Ovary (tissue), 9 donors: ENCODE data around the gene MB. TPM values are rescaled to one million over a fixed set of nuclear protein-coding genes. Genes with fewer than 3 reads are reported as not detected.

Source experiments
- DNase-seq, 5 donors: peaks; one replicate each; pipeline ENCODE4 v3.0.0-alpha.2; 2019 to 2020
- H3K27ac ChIP-seq, 2 donors: fragments of 200-600 bp; one replicate each; pipeline versions ENCODE4 v1.5.1 to v1.8.0; 2019 to 2022
- H3K27me3 ChIP-seq: fragments of 200-600 bp; one replicate; pipeline ENCODE4 v1.8.0; 2022
- H3K36me3 ChIP-seq: fragments of 200-600 bp; sonication (generic); one replicate; pipeline ENCODE4 v1.5.1; 2019
- H3K4me1 ChIP-seq: one replicate; pipeline ENCODE4 v1.8.1; 2013; ENCODE audit warnings: mild to moderate bottlenecking, moderate library complexity; ENCODE audit not compliant: insufficient read depth
- H3K4me3 ChIP-seq: fragments of 200-600 bp; sonication (generic); one replicate; pipeline ENCODE4 v1.5.1; 2017
- H3K9me3 ChIP-seq, 2 donors: fragments of 200-600 bp in 1 of 2; sonication (generic) in 1 of 2; one replicate each; pipeline versions ENCODE4 v1.5.1 to v1.8.1; 2013 to 2019; ENCODE audit warnings: mild to moderate bottlenecking in 1 of 2, moderate library complexity in 1 of 2
- CTCF ChIP-seq, 3 donors: fragments of 450-650 bp in 2 of 3; fragments of 200-600 bp in 1 of 3; IDR thresholded peaks; one replicate each; pipeline versions ENCODE4 v1.5.1 to v1.8.0; 2016 to 2022; ENCODE audit warnings: antibody characterized with exemption in 3 of 3, mild to moderate bottlenecking in 1 of 3
- EP300 ChIP-seq: sonication (generic); formaldehyde crosslinking; IDR thresholded peaks from one replicate; pipeline ENCODE4 v1.6.1; 2017; ENCODE audit warnings: antibody characterized with exemption
- POLR2A ChIP-seq: fragments of 450-650 bp; IDR thresholded peaks from one replicate; pipeline ENCODE4 v1.6.1; 2017; ENCODE audit warnings: antibody characterized with exemption, mild to moderate bottlenecking, moderate library complexity
- WGBS, 3 donors: extraction: QIAGEN DNeasy Blood & Tissue Kit in 1 of 3; methylation state at CpG; one replicate each; pipeline versions ENCODE4 v1.1.5 to v1.1.7; 2013 to 2017; 5-methylcytosine and 5-hydroxymethylcytosine counted together
- intact Hi-C, 4 donors: fragments of 100-400 bp; cut with DNase I; formaldehyde crosslinking; loops; one replicate each; pipeline versions ENCODE4 v1.11.0 to v1.15.1; 2022 to 2023
- polyA plus RNA-seq, 2 donors: library from polyadenylated mRNA; stranded (reverse); fragments of 200-250 nt in 1 of 2; fragments of 350-450 nt in 1 of 2; fragmentation: Illumina TruSeq in 1 of 2; extraction: RNeasy Lipid Tissue Mini Kit (QIAGEN cat#74804) in 1 of 2; gene quantifications; one replicate each; pipeline ENCODE4 v1.2.3, GENCODE V29; 2013 to 2014
- total RNA-seq, 7 donors: library from RNA; depleted of rRNA in 2 of 7; stranded (reverse); fragments of >200 nt in 2 of 7; fragmentation: NEBNext Ultra II Directional in 3 of 7; extraction: Animal tissue kit (Norgen Biotek cat#: 25700) in 3 of 7; gene quantifications; one replicate each; pipeline versions ENCODE4 v1.1.0 to v1.2.4, GENCODE V29; 2016 to 2023
- donor health status: DM: no; HTN: no; CAD: no; lungs with moderate emphysema.
- donor health status: DM: no; HTN: no; CAD: no.
- donor health status: Bipolar disorder and iron deficiency.
- donor health status: DM: yes; HTN: yes; CAD: no.
- donor health status: DM: no; HTN: no; CAD: no.
- donor health status: DM: yes; HTN: yes; CAD: no.

The MB gene
- total and polyA plus RNA-seq, 9 donors = 1.3 to 3.0 (median 1.9) TPM; not detected in 3

DNA sequence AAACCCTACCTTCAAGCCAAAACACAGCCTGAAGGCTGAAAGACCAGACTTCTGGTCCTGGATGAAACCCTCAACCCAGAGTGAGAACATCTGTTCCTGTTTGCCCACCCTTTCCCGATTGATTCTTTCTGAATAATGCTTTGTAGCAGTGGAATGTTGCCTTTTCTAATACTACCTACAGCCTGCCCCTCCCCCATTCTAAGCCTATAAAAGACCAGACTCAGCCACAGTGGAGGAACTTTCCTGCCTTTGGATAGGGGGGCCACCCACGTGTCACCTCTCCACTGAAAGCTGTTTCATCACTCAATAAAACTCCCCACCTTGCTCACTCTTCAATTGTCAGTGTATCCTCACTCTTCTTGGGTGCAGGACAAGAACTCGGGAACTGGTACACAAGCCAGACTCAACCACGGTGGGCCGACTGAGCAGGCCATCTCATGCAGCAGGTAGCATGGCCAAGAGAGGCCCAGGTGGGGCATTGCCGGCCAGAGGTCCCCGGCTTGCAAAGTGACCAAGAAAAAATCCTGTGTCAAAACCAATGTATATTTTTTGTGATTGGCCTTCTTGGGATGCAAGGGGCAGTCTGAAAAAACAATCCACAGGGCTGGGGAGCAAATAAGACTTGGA lies 24.5 kb upstream of the MB start:
- Histone ChIP-seq H3K27ac (peak overlapping the region in 1 of 2 donors; percentile 74), H3K4me3 (no peak overlapping the region), H3K36me3 (no peaks in the 10 kb centered on the region), H3K27me3 (no peaks in the 10 kb centered on the region), H3K9me3 (no peaks in the 10 kb centered on the region), H3K4me1 (peaks cover 40% of the 10 kb centered on the region)
- no peak for TF ChIP-seq EP300
- no peak for TF ChIP-seq POLR2A
- TF ChIP-seq CTCF (IDR thresholded peaks at IDR 0.05) = no peak
- no peak for DNase-seq
- WGBS, 3 donors = 80 to 87% (median 84%) methylated on average over 7 of the region's 7 CpGs
- intact Hi-C loops = loop anchor here in 1 of 4 donors (10.0 kb wide), 1 partner anchor 423 kb away; no protein-coding TSS in a partner anchor

DNA sequence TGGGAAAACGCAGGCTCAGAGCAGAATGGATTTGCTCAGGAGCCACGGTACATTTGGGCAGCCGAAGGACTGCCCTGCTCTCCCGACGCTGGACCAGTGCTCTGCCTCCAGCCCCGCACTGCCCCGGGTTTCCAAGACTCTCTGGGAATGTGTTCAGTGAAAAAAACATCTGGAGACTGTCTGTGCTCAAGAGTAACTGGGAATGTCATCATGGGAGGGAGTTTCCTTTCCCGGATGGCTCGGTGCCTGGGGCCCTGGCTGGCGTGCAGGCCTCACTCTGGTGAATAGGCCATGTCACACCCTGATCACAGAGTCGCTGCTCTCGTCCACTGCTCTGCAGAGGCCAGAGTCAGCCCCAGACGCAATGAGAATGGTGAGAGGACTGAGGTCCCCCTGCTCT lies 21.3 kb upstream of the MB start:
- intact Hi-C loops = loop anchor here in 3 of 4 donors (5.0 to 10.0 kb wide), 3 partner anchors 96 to 196 kb away; no protein-coding TSS in a partner anchor
- 4 to 10% (median 7%) methylated on average over 13 of the region's 13 CpGs for WGBS, 3 donors

GRCh38 chr22:35638001-35638400 lies 20.9 kb upstream of the MB start:
- H3K4me1 ChIP-seq = peaks cover 30% of the 10 kb centered on the region
- no peak for TF ChIP-seq POLR2A
- TF ChIP-seq CTCF (IDR thresholded peaks at IDR 0.05) = no peak
- no peaks in the 10 kb centered on the region for H3K27me3 ChIP-seq
- H3K9me3 ChIP-seq = no peaks in the 10 kb centered on the region
- intact Hi-C loops = loop anchor here in 3 of 4 donors (5.0 to 10.0 kb wide), 3 partner anchors 97 to 197 kb away; no protein-coding TSS in a partner anchor
- no peak overlapping the region for H3K4me3 ChIP-seq
- no peak for DNase-seq
- 37 to 47% (median 44%) methylated on average over 5 of the region's 5 CpGs for WGBS, 3 donors
- H3K27ac ChIP-seq = peak overlapping the region in 1 of 2 donors; percentile 79
- H3K36me3 ChIP-seq = no peaks in the 10 kb centered on the region

More for the DNA sequence above, 21.3 kb upstream of the MB start:
- Histone ChIP-seq H3K27me3 (no peaks in the 10 kb centered on the region), H3K9me3 (no peaks in the 10 kb centered on the region), H3K36me3 (no peaks in the 10 kb centered on the region), H3K4me1 (peaks cover 30% of the 10 kb centered on the region), H3K27ac (peak overlapping the region; percentile 39 to 79), H3K4me3 (no peak overlapping the region)
- TF ChIP-seq EP300 (peak; percentile 12), CTCF (IDR thresholded peaks at IDR 0.05) (no peak)
- DNase-seq = peak; percentile 82 to 90 (median 86)

GRCh38 chr22:35637254-35637653 lies 20.1 kb upstream of the MB start:
- intact Hi-C loops = loop anchor here in 3 of 4 donors (5.0 to 10.0 kb wide), 3 partner anchors 98 to 198 kb away; no protein-coding TSS in a partner anchor

More at GRCh38 chr22:35637254-35637653, 20.1 kb upstream of the MB start:
- Histone ChIP-seq H3K27ac (peak overlapping the region in 1 of 2 donors; percentile 79), H3K27me3 (no peaks in the 10 kb centered on the region), H3K4me3 (no peak overlapping the region), H3K36me3 (no peaks in the 10 kb centered on the region), H3K9me3 (no peaks in the 10 kb centered on the region), H3K4me1 (peaks cover 22% of the 10 kb centered on the region)
- TF ChIP-seq EP300 (no peak), POLR2A (no peak), CTCF (IDR thresholded peaks at IDR 0.05) (no peak)
- no peak for DNase-seq
- 89 to 95% (median 91%) methylated on average over 5 of the region's 5 CpGs for WGBS, 3 donors
